ENCODE data around the gene SPG21. TPM values are rescaled to one million over a fixed set of nuclear protein-coding genes. Genes with fewer than 3 reads are reported as not detected.

Gene SPG21
- total and polyA plus RNA-seq, 2 donors, result 44.4 to 71.5 TPM

DNA sequence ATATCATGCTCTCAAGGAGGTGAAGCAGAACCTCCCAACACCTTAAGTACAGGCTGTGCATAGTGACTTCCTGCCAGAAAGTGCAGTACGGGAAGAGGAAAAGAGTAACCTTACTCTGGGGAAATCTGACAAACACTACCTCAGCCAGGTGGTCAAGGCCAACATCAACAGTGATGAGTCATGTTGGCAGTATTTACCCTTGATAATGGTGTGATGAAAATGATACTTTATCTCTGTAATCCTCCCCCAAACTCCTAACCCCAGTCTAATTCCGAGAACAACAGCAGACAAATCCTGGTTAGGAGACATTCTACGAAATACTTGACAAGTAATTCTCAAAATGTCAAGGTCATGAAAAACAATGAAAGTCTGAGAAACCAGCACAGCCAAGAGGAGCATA, 51.5 kb downstream of the SPG21 start:
- no peaks in the 10 kb centered on the region for H3K4me1 ChIP-seq (ENCODE audit: control insufficient read depth in 2 of 2, insufficient read depth in 2 of 2, low read length in 2 of 2)
- H3K27me3 ChIP-seq (ENCODE audit: control insufficient read depth in 2 of 2, insufficient read depth in 1 of 2, low read length in 1 of 2), result no peaks in the 10 kb centered on the region
- no peak overlapping the region for H3K27ac ChIP-seq (ENCODE audit: low read depth in 1 of 2, low read length in 1 of 2)
- H3K4me3 ChIP-seq (ENCODE audit: low read length in 2 of 2), result no peak overlapping the region
- no peaks in the 10 kb centered on the region for H3K9me3 ChIP-seq (ENCODE audit: control insufficient read depth in 2 of 2, insufficient read depth in 1 of 2, low read length in 1 of 2)
- WGBS, result 82% methylated on average over 3 of the region's 3 CpGs
- H3K36me3 ChIP-seq (ENCODE audit: control insufficient read depth in 2 of 2, insufficient read depth in 2 of 2, low read length in 1 of 2), result no peaks in the 10 kb centered on the region
- peak in 1 of 9 donors; percentile 6 for DNase-seq (ENCODE audit: low read depth in 6 of 9, low spot score in 9 of 9)

DNA sequence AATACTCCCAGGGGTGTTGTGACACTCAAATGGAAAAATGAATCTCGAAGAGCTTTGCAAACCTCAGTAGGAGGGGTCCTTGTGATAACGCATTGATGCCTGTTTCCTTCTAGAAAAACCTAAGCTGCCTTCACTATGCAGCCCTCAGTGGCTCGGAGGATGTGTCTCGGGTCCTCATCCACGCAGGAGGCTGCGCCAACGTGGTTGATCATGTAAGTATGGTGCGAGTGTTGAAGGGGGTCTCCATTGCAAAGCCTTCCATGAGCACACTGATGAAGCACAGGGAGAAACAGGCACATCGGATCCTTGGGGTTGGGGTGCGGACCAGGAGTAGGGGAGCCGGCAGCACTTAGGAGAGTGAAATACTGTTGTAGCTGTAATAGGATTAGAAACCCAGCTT, 55.7 kb downstream of the SPG21 start:
- DNase-seq (ENCODE audit: low read depth in 6 of 9, low spot score in 9 of 9), result no peak
- H3K9me3 ChIP-seq (ENCODE audit: control insufficient read depth in 2 of 2, insufficient read depth in 1 of 2, low read length in 1 of 2), result no peaks in the 10 kb centered on the region
- no peaks in the 10 kb centered on the region for H3K36me3 ChIP-seq (ENCODE audit: control insufficient read depth in 2 of 2, insufficient read depth in 2 of 2, low read length in 1 of 2)
- WGBS, result 98% methylated on average over 11 of the region's 11 CpGs
- H3K4me1 ChIP-seq (ENCODE audit: control insufficient read depth in 2 of 2, insufficient read depth in 2 of 2, low read length in 2 of 2), result peaks cover 0 to 3% of the 10 kb centered on the region in 2 donors
- H3K4me3 ChIP-seq (ENCODE audit: low read length in 2 of 2), result no peak overlapping the region
- no peaks in the 10 kb centered on the region for H3K27me3 ChIP-seq (ENCODE audit: control insufficient read depth in 2 of 2, insufficient read depth in 1 of 2, low read length in 1 of 2)
- H3K27ac ChIP-seq (ENCODE audit: low read depth in 1 of 2, low read length in 1 of 2), result no peak overlapping the region

DNA sequence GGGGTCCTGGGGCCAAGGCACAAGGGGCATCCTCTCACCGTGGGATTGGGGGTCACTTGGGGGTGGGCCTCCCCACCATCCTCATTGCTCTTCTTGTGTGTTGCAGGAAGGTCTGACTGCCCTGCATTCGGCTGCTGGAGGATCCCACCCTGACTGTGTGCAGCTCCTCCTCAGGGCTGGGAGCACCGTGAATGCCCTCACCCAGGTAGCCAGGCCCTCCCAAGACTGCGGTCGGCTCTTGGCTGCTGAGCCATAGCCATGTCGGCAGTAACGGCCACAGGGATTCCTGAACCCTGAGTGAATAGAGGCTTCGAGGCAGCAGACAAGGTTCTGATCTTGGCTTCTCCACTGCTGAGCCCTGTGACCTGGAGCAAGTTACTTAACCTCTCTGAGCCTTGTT, 58.3 kb downstream of the SPG21 start:
- no peak overlapping the region for H3K27ac ChIP-seq (ENCODE audit: low read depth in 1 of 2, low read length in 1 of 2)
- H3K4me1 ChIP-seq (ENCODE audit: control insufficient read depth in 2 of 2, insufficient read depth in 2 of 2, low read length in 2 of 2), result peaks cover 0 to 15% of the 10 kb centered on the region in 2 donors
- no peaks in the 10 kb centered on the region for H3K27me3 ChIP-seq (ENCODE audit: control insufficient read depth in 2 of 2, insufficient read depth in 1 of 2, low read length in 1 of 2)
- H3K36me3 ChIP-seq (ENCODE audit: control insufficient read depth in 2 of 2, insufficient read depth in 2 of 2, low read length in 1 of 2), result no peaks in the 10 kb centered on the region
- no peak for DNase-seq (ENCODE audit: low read depth in 6 of 9, low spot score in 9 of 9)
- H3K4me3 ChIP-seq (ENCODE audit: low read length in 2 of 2), result no peak overlapping the region
- no peaks in the 10 kb centered on the region for H3K9me3 ChIP-seq (ENCODE audit: control insufficient read depth in 2 of 2, insufficient read depth in 1 of 2, low read length in 1 of 2)
- WGBS, result 98% methylated on average over 8 of the region's 8 CpGs

DNA sequence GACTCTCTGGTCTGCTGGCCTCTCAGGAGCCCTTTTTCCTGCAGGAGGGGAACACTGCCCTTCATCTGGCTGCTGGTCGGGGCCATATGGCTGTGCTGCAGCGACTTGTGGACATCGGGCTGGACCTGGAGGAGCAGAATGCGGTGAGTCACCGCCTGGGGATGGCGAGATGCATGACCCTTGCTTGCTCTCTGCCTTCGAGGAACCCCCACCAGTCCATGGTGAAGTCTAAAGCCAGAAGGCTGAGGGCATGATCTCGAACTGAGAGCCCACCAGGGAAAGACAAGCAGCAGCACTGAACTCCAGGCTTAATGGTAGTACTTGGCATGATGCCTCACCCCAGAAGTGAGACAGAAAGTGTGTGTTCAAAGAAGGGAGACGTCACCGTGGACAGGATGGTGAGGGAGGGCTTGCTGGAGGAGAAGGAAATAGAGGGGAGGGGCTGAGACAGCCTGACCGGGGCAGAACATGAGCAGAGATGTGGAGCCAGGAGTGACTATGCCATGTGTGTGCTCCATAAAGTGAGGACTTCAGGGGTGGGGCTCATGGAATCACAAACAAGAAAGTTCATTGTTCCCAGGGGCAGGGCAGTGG, 58.8 kb downstream of the SPG21 start:
- no peak overlapping the region for H3K27ac ChIP-seq (ENCODE audit: low read depth in 1 of 2, low read length in 1 of 2)
- H3K4me3 ChIP-seq (ENCODE audit: low read length in 2 of 2), result no peak overlapping the region
- peak in 1 of 9 donors; percentile 10 for DNase-seq (ENCODE audit: low read depth in 6 of 9, low spot score in 9 of 9)
- WGBS, result 79% methylated on average over 11 of the region's 11 CpGs
- H3K9me3 ChIP-seq (ENCODE audit: control insufficient read depth in 2 of 2, insufficient read depth in 1 of 2, low read length in 1 of 2), result no peaks in the 10 kb centered on the region
- H3K36me3 ChIP-seq (ENCODE audit: control insufficient read depth in 2 of 2, insufficient read depth in 2 of 2, low read length in 1 of 2), result no peaks in the 10 kb centered on the region
- no peaks in the 10 kb centered on the region for H3K27me3 ChIP-seq (ENCODE audit: control insufficient read depth in 2 of 2, insufficient read depth in 1 of 2, low read length in 1 of 2)
- peaks cover 0 to 15% of the 10 kb centered on the region in 2 donors for H3K4me1 ChIP-seq (ENCODE audit: control insufficient read depth in 2 of 2, insufficient read depth in 2 of 2, low read length in 2 of 2)

DNA sequence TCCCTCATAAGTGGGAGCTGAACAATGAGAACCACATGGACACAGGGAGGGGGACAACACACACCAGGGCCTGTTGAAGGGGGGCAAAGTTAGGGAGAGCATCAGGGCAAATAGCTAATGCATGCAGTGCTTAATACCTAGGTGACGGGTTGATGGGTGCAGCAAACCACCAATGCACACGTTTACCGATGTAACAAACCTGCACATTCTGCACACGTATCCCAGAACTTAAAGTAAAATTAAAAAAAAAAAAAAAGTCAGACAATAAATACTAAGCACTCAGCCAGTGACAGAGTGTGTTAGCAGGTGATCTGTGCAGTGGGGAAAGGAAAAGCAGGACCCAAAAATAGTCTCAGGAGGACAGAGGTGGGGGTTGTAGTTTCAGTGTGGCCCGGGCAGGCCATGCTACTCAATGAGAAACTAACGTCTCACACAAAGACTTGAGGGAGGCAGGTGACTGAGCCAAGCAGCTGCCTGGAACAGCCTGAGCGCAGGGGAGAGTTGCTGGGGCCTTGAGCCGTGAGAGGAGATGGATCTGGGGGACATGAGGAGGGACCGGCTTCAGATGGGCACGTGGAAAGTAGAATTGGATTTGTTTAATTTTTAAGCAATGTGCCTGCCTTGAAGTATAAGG, 59.6 kb downstream of the SPG21 start:
- H3K27ac ChIP-seq (ENCODE audit: low read depth in 1 of 2, low read length in 1 of 2), result no peak overlapping the region
- WGBS, result 96% methylated on average over 10 of the region's 10 CpGs
- DNase-seq (ENCODE audit: low read depth in 6 of 9, low spot score in 9 of 9), result no peak

DNA sequence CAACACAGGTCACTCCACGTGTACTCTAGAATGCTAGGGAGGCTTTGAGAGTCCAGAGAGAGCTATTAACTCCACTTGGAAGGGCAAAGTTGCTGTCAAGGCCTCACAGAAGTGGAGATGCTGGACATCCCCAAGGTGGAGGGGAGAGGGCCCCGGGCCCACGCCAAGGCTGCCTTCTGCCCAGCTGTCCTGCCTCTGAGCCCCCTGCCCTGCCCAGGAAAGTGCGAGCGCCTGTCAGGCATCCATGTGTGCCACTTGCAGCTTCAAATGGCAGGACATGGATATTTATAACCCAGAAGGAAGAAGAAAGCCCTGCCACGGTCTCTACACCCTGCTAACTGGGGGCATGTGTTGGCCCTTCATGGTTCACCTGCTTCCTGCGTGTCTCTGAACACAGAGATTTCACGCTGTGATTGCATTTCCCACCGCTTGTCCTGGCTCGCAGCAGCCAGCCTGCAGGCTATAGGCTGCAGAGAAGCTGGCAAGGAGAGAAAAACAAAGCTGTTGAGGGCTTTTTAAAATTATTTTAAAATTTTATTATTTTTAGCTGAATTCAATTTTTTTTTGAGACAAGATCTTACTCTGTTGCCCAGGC, 61.0 kb downstream of the SPG21 start:
- no peak overlapping the region for H3K4me3 ChIP-seq (ENCODE audit: low read length in 2 of 2)
- 51% methylated on average over 10 of the region's 10 CpGs for WGBS
- no peaks in the 10 kb centered on the region for H3K36me3 ChIP-seq (ENCODE audit: control insufficient read depth in 2 of 2, insufficient read depth in 2 of 2, low read length in 1 of 2)
- H3K9me3 ChIP-seq (ENCODE audit: control insufficient read depth in 2 of 2, insufficient read depth in 1 of 2, low read length in 1 of 2), result peaks cover 0 to 4% of the 10 kb centered on the region in 2 donors
- no peak overlapping the region for H3K27ac ChIP-seq (ENCODE audit: low read depth in 1 of 2, low read length in 1 of 2)
- H3K4me1 ChIP-seq (ENCODE audit: control insufficient read depth in 2 of 2, insufficient read depth in 2 of 2, low read length in 2 of 2), result peaks cover 0 to 15% of the 10 kb centered on the region in 2 donors
- no peaks in the 10 kb centered on the region for H3K27me3 ChIP-seq (ENCODE audit: control insufficient read depth in 2 of 2, insufficient read depth in 1 of 2, low read length in 1 of 2)
- DNase-seq (ENCODE audit: low read depth in 6 of 9, low spot score in 9 of 9), result peak in 2 of 9 donors; percentile 12 to 26

More for the DNA sequence above, 59.6 kb downstream of the SPG21 start:
- H3K27me3 ChIP-seq (ENCODE audit: control insufficient read depth in 2 of 2, insufficient read depth in 1 of 2, low read length in 1 of 2), result no peaks in the 10 kb centered on the region
- H3K4me1 ChIP-seq (ENCODE audit: control insufficient read depth in 2 of 2, insufficient read depth in 2 of 2, low read length in 2 of 2), result peaks cover 0 to 15% of the 10 kb centered on the region in 2 donors
- no peaks in the 10 kb centered on the region for H3K36me3 ChIP-seq (ENCODE audit: control insufficient read depth in 2 of 2, insufficient read depth in 2 of 2, low read length in 1 of 2)
- no peaks in the 10 kb centered on the region for H3K9me3 ChIP-seq (ENCODE audit: control insufficient read depth in 2 of 2, insufficient read depth in 1 of 2, low read length in 1 of 2)
- H3K4me3 ChIP-seq (ENCODE audit: low read length in 2 of 2), result no peak overlapping the region

DNA sequence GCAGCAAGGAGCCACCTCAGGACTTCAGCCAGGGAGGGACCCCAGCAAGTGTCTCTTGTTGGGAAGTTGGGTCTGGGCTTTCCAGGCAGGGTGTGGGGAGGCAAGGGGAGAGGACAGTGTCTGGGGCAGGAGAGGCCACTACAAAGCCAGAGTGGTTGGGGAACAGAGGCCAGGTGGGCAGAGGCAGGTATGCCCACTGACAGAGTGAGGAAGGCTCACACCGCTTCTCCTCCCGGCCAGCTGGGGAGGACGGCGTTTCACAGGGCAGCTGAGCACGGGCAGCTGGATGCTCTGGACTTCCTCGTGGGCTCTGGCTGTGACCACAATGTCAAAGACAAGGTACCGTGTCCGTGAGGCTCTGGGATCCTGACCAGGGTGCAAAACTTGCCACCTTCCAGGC, 63.1 kb downstream of the SPG21 start:
- peaks cover 0 to 15% of the 10 kb centered on the region in 2 donors for H3K4me1 ChIP-seq (ENCODE audit: control insufficient read depth in 2 of 2, insufficient read depth in 2 of 2, low read length in 2 of 2)
- H3K4me3 ChIP-seq (ENCODE audit: low read length in 2 of 2), result no peak overlapping the region
- H3K27me3 ChIP-seq (ENCODE audit: control insufficient read depth in 2 of 2, insufficient read depth in 1 of 2, low read length in 1 of 2), result no peaks in the 10 kb centered on the region
- no peak overlapping the region for H3K27ac ChIP-seq (ENCODE audit: low read depth in 1 of 2, low read length in 1 of 2)
- H3K36me3 ChIP-seq (ENCODE audit: control insufficient read depth in 2 of 2, insufficient read depth in 2 of 2, low read length in 1 of 2), result no peaks in the 10 kb centered on the region
- 94% methylated on average over 8 of the region's 8 CpGs for WGBS
- no peak for DNase-seq (ENCODE audit: low read depth in 6 of 9, low spot score in 9 of 9)
- peaks cover 0 to 6% of the 10 kb centered on the region in 2 donors for H3K9me3 ChIP-seq (ENCODE audit: control insufficient read depth in 2 of 2, insufficient read depth in 1 of 2, low read length in 1 of 2)

DNA sequence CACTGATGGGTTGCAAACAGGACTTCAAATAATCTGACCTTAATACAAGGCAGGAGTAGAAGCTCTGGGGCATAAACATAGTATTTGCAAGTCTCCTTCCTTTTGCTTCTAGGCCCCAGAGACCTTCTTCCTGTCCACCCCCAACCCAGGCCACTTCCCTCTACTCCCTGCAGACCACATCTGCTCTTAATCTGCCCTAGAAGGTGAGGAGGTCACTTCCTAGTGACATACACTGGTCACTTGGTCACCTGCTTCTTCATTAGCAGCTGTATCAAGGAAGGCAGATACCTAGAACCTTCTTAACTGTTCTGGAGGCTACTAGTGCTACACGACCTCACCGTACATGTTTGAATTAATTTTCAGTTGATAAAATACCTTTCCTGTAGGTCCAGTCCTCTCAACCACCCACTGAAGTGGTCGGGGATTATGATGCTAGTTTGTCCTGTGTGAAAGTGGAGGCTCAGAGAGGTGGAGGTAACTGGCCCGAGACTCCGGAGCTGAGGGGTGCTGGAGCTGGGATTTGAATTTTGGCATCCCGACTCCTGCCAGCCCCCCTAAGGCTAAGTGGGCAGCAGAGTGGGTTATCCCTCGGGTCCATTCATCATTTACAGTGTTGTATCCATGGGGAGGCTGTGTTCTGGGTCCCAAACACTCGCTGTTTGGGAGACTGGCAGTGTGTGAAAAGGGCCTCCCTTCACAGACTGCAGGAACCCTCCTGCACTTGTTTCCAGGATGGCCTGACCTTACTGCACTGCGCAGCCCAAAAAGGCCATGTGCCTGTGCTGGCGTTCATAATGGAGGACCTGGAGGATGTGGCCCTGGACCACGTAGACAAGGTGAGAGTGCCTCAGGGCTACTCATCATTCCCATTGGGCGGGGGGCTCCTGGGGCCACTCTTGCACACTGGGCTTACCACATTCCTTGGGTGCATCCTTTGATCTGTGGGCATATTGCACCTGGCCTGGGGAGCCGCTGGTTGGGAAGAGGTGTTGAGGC, 64.1 kb downstream of the SPG21 start:
- Histone ChIP-seq H3K4me1 (ENCODE audit: control insufficient read depth in 2 of 2, insufficient read depth in 2 of 2, low read length in 2 of 2) (peaks cover 0 to 15% of the 10 kb centered on the region in 2 donors), H3K9me3 (ENCODE audit: control insufficient read depth in 2 of 2, insufficient read depth in 1 of 2, low read length in 1 of 2) (peaks cover 0 to 6% of the 10 kb centered on the region in 2 donors), H3K27me3 (ENCODE audit: control insufficient read depth in 2 of 2, insufficient read depth in 1 of 2, low read length in 1 of 2) (no peaks in the 10 kb centered on the region), H3K4me3 (ENCODE audit: low read length in 2 of 2) (no peak overlapping the region), H3K27ac (ENCODE audit: low read depth in 1 of 2, low read length in 1 of 2) (no peak overlapping the region), H3K36me3 (ENCODE audit: control insufficient read depth in 2 of 2, insufficient read depth in 2 of 2, low read length in 1 of 2) (no peaks in the 10 kb centered on the region)
- no peak for DNase-seq (ENCODE audit: low read depth in 6 of 9, low spot score in 9 of 9)
- 96% methylated on average over 13 of the region's 13 CpGs for WGBS

Measured in thymus (tissue), 11 donors.